Activated naive CD4-positive, alpha-beta T cell treated with anti-CD3 and anti-CD28 coated beads, Interleukin-2, amount 50 U/mL, for 16 hours (primary cell): ENCODE data around the gene WARS2.
"Not testable (repeated sequence)": the region's sequence is repeated elsewhere in the genome, so short reads cannot be mapped to it uniquely, and the experiment has no call there.

Experiments used
- DNase-seq: peaks from one replicate; pipeline ENCODE4 v3.0.0-alpha.2; 2020

Gene WARS2

DNA sequence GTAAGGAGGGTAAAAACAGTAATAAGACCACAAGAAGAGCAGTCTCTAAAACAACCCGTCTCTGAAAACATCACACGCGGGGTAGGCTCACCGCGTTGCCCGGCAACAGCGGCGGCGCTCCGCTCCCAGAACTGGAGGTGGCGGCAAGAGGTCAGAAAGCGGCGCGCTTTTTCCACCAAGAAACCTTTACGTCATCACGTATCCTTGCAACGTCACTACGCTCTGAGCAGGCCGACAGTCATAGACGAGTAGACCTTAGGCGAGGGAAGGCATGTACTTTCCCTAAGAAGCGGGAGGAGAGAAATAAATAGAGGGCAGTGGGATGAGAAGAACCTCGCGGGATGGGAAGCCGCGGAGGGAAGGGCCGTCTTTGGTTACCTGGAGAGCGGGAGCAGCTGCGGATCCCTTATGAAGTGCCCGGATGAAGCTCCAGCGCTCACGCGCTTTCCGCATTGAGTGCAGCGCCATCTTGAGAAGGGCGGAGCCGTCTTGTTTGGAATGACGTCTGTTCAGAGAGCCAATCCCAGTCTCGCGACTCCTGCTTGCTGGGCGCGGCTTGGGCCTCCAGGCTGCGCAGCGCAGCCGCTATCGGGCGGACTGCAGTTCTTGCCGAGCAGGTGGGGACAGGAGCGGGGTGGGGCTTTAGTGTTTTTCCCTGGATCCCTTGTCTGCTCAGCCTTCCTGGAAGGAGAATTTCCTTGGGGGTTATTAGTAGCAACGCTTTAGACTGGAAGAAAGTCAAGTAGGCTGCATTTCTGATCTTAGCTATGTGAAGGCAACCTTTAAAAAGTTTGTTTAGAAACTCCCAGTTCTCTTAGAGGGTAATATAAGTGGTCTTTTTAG, at the start of gene WARS2:
TSS of gene WARS2 (minus strand) at position 477 of the 843 bp plus-strand sequence. CDS start at position 468, 9 bp downstream.
- peak; percentile 92 for DNase-seq

GRCh38 chr1:119188926-119189325, 48.5 kb upstream of the WARS2 start:
- DNase-seq = no peak

DNA sequence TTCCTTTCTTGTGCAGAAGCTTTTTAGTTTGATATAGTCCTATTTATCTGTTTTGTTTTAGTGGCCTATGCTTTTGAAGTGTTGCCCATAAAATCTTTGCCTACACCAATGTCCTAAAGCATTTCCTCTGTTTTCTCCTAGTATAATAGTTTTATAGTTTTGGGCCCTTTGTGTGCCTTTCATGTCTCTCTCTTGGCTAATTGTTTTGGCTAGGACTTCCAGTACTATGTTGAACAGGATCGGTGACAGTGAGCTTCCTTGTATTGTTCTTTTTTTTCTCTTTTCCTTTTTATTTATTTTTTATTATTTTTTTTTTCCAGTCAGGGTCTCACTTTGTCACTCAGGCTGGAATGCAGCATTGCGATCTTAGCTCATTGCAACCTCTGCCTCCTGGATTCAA, 47.0 kb upstream of the WARS2 start:
- no peak for DNase-seq

DNA sequence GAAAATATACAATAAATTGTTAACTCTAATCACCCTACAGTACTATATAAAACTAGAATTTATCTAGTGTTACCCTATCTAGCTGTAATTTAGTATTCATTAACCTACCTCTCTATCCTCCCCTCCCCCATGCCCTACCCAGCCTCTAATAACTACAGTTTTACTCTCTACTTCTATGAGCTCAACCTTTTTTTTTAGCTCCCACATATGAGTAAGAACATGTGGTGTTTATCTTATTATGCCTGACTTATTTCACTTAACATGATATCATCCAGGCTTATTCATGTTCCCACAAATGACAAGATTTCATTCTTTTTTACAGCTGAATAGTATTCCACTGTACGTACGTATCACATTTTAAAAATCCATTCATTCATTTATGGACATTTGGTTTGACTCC, 46.0 kb upstream of the WARS2 start:
- DNase-seq = no peak

DNA sequence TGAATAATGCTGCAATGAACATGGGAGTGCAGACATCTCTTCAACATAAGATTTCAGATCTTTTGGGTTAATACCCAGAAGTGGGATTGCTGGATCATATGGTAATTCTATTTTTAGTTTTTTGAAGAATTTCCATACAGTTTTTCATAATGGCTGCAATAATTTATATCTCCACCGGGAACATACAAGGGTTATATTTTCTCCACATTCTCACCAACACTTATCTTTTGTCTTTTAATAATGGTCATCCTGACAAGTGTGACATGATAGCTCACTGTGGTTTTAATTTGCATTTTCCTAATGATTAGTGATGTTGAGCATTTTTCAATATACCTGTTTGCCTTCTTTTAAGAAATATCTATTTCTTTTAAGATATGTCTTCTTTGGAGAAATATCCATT, 44.5 kb upstream of the WARS2 start:
- no peak for DNase-seq

DNA sequence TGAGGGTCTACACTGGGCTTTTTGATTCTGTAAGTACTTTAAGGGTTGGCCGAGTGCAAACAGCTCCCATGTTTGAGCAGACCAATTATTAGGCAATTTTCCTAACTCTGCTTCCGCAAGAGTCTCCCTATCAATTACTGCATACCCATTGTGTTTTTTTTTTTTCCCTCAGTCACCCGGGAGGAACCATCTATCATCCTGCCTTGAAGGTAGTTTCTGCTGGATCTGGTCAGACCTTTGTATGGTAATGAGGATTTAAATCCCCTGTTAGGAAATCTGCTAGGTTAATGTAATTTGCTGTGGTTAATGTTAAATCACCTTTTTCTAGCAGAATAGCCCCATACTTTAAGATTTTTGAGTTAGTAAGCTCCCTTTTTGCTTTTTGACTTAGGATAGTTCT, 40.8 kb upstream of the WARS2 start:
- no peak for DNase-seq

DNA sequence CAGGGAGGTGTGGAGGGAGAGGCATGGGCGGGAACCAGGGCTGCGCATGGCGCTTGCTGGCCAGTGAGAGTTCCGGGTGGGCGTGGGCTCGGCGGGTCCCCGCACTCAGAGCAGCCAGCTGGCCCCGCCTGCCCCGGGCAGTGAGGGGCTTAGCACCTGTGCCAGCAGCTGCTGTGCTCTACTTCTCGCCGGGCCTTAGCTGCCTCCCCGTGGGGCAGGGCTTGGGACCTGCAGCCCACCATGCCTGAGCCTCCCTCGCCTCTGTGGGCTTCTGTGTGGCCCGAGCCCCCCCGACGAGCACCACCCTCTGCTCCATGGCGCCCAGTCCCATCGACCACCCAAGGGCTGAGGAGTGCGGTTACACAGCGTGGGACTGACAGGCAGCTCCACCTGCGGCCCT, 38.6 kb upstream of the WARS2 start:
- no peak for DNase-seq

GRCh38 chr1:119172927-119173326, 32.5 kb upstream of the WARS2 start:
- DNase-seq = not testable (repeated sequence)

GRCh38 chr1:119171381-119172010, 31.0 kb upstream of the WARS2 start:
- not testable (repeated sequence) for DNase-seq

DNA sequence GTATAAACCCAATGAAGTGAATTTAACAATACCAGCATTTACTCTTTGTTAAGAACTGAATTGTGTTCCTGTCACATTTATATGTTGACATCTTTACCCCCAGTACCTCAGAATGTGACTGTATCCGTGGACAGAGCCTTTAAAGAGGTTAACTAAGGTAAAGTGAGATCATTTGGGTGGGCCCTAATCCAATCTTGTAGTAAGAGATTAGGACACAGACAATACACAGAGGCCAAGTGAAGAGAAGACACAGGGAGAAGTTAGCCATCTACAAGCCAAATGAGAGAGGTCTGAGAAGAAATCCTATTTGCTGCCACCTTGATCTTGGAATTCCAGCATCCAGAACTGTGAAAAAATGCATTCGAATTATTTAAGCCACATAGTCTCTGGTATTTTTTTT, 22.9 kb upstream of the WARS2 start:
- no peak for DNase-seq

- no peak for DNase-seq
Observed at GRCh38 chr1:119160866-119161265, 20.4 kb upstream of the WARS2 start.

DNA sequence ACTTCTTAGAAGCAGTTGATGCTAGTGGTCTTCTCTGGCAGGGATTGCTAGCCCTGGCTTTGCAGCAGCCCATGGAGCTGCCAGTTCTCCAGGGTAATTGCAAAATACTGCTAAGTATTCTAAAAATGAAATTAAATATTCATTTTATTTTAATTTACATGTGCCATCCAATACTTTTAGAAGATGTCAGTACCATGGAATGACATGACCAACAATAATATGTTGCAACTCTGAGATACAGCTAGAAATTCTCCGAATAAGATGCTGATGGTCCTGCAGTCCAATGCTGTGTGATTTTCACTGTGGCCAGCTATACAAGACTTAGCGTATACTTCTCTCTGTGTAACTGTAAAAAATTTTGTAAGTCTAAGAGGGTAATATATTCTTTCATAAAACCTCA, 20.0 kb upstream of the WARS2 start:
- no peak for DNase-seq

GRCh38 chr1:119159966-119160365, 19.5 kb upstream of the WARS2 start:
- no peak for DNase-seq

DNA sequence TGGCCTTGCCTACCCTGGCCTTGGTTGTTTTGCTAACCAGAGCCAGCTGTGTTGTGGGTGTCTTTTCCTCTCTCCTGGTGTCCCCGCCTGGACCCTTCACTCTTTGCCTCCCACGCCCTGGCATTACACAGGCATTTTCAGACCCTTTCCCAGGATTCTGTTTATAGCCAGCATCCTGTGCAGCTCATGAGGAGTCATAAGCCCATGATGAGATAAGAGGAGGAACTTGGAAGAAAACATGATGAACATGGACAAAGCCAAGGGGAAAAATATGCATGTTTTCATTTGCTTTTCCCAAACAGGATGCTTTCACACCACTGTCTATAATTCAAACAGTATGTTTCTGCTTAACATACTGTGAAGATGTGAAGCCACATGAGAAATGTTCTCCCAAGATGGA, 18.7 kb upstream of the WARS2 start:
- no peak for DNase-seq

GRCh38 chr1:119156761-119157160, 16.3 kb upstream of the WARS2 start:
- DNase-seq = not testable (repeated sequence)

- not testable (repeated sequence) for DNase-seq
Observed at GRCh38 chr1:119155069-119155468, 14.6 kb upstream of the WARS2 start.

DNA sequence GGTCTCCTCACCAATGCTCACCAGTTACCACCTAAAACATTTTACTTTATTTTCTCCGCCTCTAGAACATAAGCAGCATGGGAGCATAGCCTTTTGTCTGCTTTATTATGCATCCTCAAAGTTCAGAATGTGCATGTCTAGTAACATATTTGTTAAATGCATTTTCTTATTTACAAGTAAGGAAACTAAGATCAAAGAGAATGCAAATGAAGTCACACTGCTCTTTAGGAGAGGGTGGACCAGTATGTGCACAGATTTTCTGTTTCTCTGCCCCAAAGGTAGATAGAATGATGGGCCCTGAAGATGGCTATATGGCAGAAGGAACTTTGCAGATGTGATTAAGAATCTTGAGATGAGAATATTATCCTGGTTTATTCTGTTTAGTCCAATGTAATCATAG, 9.7 kb upstream of the WARS2 start:
- no peak for DNase-seq

GRCh38 chr1:119147661-119148090, 7.2 kb upstream of the WARS2 start:
- no peak for DNase-seq

DNA sequence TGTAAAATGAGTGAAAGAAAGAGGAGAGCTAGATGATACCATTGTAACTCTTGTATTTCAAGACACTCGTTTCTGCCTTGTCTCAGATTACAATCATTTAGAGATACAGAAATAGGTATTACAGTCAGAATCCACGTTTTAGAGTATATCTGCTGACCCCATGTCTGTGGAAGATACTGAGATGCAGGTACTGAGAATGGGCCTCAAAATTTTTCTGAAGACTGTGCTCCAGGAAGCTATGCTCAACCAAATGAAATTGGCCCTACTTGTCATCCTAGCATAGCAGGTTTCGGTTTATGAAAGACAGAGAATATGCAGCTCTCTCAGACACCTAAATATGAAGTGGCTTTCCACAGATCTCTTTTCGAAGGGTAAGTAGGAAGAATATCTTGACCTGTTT, 6.0 kb upstream of the WARS2 start:
- no peak for DNase-seq

GRCh38 chr1:119144813-119145212, 4.4 kb upstream of the WARS2 start:
- DNase-seq = no peak

DNA sequence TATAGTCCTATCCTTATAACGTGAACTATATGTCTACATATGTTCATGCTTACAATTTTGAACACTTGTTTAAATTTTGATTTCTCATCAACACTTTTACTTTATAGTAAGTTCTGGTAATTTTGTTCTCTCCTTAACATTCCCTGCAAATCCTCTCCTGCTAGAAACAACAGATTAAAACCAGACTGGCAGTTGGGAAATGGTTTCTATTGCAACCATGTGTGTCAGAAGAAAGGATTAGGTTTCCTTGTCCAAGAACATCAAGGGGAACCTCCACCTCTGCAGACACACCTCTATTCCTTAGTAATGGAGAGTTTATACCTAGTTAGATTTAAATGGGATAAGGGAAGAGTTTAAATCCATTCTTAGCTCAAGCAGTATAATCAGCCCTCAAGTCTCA, 3.3 kb upstream of the WARS2 start:
- DNase-seq = no peak

DNA sequence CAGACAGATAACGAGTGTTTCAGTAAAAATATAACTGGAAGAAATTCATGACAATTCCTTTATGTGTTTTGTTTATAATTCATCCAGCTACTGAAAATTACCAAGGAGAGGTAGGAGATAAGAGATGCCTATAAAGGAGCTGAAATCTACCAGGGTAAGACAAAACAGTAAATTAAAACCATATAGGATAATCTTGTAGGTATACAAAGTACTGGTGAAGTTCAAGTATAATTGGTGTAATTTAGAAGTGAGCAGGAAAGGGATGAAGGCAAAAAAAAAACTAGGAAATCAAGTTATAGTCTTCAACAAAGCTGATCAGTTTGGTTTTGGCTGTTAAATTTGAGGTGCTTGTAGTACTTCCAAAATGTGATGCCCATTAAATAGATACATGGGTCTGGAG, 1.2 kb upstream of the WARS2 start:
- no peak for DNase-seq

- peak; percentile 47 for DNase-seq
Observed at GRCh38 chr1:119141020-119141424, 569 bp upstream of the WARS2 start.

DNA sequence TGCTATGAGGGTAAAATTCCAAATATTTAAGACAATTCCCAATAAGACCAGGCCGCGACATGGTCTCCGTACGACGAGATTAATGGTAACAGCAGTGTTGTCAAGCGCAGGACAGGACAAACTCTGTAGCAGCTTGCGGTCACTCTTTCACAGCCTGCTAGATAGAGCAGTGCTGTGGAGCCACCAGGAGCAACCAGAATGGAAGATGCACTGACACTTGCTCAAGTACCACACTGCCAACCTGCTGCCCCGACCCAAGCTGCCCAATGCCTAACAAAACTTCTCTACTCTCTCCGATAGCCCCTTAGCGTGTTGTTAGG, 636 bp downstream of the WARS2 start:
- DNase-seq = no peak

DNA sequence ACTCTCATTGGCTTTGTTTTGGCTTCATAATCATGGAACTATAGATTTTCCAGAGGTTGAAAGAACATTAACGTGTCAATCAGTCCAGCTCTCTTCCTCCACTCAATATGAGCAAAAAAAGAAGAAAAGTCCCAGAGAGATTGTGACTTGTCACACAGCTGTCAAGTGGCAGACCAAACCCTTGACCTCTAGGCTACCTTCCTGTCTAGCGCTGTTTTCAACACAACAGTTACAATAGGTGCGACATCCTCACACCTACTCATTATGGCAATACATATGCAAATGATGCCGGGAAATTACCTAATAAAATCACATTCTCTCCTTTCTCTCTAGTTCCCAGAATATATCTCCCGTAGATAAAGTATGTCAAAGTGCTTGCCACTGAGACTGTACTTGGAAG, 1.1 kb downstream of the WARS2 start:
- no peak for DNase-seq
